ENCODE measurements around the gene HHIPL1. TPM values are rescaled to one million over a fixed set of nuclear protein-coding genes. Genes with fewer than 3 reads are reported as not detected.

The HHIPL1 gene
- total and polyA plus RNA-seq, 2 of the 8 experiments (the other 6 are each of a cell fraction or from before 2014, with no cell fraction given), result 1.5 to 2.6 TPM

GRCh38 chr14:99728981-99729451 is 84.1 kb downstream of the HHIPL1 start (continued):
- TF ChIP-seq CHD7 (IDR thresholded peaks at IDR 0.05; ENCODE audit: insufficient replicate concordance, low read length) (no peak), CBX8 (IDR thresholded peaks at IDR 0.05; ENCODE audit: borderline replicate concordance, low read depth, low read length) (no peak), RNF2 (IDR thresholded peaks at IDR 0.05; ENCODE audit: borderline replicate concordance, low read depth, low read length, missing control alignments, poor library complexity, severe bottlenecking) (no peak), GABPA (IDR thresholded peaks at IDR 0.05; ENCODE audit: borderline replicate concordance, insufficient read depth, low read length) (no peak), KDM1A (IDR thresholded peaks at IDR 0.05; ENCODE audit: borderline replicate concordance, low read length) (no peak), TAF7 (optimal IDR thresholded peaks at IDR 0.05; ENCODE audit: borderline replicate concordance, low read depth, low read length) (no peak), TCF12 (IDR thresholded peaks at IDR 0.05; ENCODE audit: low read depth, low read length) (no peak), BACH1 (IDR thresholded peaks at IDR 0.05; ENCODE audit: low read length) (no peak), SUZ12 (IDR thresholded peaks at IDR 0.05; ENCODE audit: low read length) (no peak), KDM5A (IDR thresholded peaks at IDR 0.05; ENCODE audit: low read length) (no peak)

Data from H1 (cell line).